22Rv1 (cell line): ENCODE data around the gene RABL6.
A peak's percentile ranks its signal among the peaks of the same experiment; 100 is the strongest.

ENCODE experiments used
- H3K27ac ChIP-seq: fragments of 450-650 bp; 2 replicates; pipeline ENCODE4 v1.5.1; 2017
- ZFX ChIP-seq: fragments of 450-650 bp; IDR thresholded peaks from 2 replicates; pipeline ENCODE4 v1.6.1; 2017; ENCODE audit warnings: antibody characterized with exemption, borderline replicate concordance
- TF ChIP-seq, protein P1 (sequence below): fragments of 450-650 bp; IDR thresholded peaks from 2 replicates; pipeline ENCODE4 v1.5.1; 2017; ENCODE audit warnings: mild to moderate bottlenecking

Gene RABL6

GRCh38 chr9:136840877-136841645, 33.3 kb downstream of the RABL6 start:
- TF ChIP-seq, protein P1, sequence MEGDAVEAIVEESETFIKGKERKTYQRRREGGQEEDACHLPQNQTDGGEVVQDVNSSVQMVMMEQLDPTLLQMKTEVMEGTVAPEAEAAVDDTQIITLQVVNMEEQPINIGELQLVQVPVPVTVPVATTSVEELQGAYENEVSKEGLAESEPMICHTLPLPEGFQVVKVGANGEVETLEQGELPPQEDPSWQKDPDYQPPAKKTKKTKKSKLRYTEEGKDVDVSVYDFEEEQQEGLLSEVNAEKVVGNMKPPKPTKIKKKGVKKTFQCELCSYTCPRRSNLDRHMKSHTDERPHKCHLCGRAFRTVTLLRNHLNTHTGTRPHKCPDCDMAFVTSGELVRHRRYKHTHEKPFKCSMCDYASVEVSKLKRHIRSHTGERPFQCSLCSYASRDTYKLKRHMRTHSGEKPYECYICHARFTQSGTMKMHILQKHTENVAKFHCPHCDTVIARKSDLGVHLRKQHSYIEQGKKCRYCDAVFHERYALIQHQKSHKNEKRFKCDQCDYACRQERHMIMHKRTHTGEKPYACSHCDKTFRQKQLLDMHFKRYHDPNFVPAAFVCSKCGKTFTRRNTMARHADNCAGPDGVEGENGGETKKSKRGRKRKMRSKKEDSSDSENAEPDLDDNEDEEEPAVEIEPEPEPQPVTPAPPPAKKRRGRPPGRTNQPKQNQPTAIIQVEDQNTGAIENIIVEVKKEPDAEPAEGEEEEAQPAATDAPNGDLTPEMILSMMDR, result no peak
- no peak for TF ChIP-seq ZFX
- H3K27ac ChIP-seq, result peak overlapping the region; percentile 90

- peak overlapping the region; percentile 90 for H3K27ac ChIP-seq
Observed at GRCh38 chr9:136841646-136842379, 34.1 kb downstream of the RABL6 start.

- TF ChIP-seq, protein P1, result peak; percentile 79
- H3K27ac ChIP-seq, result peak within 1 kb of the TSS; percentile 90
Observed at GRCh38 chr9:136842380-136842948, 34.7 kb downstream of the RABL6 start, which contains the start of gene AJM1. TSS of gene AJM1 (plus strand) at chr9:136842478. CDS start at chr9:136844415, 1,937 bp downstream.

DNA sequence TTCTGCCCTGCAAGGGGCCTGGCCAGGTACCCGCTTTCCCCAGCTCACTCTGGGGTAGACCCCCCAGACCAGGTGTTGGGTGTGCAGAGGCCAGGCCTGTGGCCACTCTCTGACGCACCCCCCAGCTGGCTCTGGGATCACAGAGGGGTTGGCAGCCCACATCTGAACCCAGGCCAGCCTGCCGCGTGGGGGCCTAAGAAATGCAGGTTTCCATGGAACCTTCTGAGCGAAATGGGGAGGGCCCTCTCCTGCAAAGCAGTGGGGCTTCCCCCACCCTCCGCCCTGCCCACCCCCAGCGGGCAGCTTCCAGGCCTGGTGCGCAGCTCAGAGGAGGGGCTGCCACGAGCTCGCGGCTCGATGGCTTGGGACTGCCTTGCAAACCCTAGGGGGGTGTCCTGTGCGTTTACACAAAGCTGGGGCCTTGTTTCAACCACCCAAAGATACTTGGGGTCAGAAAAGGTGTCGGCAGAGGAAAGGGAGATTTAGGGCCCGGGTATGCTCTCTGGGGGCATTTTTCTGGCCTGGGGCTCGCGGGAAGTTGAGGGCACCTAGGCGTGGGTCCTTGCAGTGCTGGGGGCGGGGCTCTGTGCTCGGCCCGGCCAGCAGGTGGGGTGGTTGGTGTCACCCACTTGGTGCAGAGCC, 35.5 kb downstream of the RABL6 start:
- peak overlapping the region; percentile 90 for H3K27ac ChIP-seq

GRCh38 chr9:136843801-136844740, 36.3 kb downstream of the RABL6 start:
- peak overlapping the region; percentile 90 for H3K27ac ChIP-seq
- TF ChIP-seq, protein P1, result peak; percentile 68

DNA sequence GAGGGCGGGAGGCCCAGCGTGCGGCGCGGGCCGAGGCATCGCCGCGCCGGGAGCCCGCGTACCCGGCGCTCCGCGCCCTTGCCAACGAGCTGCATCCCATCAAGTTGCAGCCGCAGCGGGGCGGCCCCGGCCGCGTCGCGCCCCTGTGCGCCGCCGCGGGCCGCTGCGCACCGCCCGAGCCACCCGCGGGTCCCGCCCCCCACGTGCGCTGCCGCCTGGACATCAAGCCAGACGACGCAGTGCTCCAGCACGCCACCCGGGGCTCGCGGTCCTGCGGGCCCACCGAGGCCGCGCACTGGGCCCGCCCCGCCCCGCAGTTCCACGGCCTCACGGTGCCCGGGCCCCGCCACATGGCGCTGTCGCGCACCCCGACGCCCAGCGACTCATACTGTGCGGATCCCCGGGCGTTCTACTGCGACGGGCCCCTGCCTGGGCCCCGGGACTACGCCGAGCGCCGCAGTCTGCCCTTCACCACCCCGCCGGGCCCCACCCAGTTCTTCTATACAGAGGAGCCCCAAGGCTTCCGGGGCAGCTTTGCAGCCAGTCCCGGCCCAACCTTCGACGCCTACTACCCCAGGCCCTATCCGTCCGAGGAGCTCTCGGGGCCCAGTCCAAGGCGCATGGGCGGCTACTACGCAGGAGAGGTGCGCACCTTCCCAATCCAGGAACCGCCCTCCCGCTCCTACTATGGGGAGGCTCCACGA, 37.2 kb downstream of the RABL6 start:
- no peak for TF ChIP-seq ZFX
- TF ChIP-seq, protein P1, result no peak
- H3K27ac ChIP-seq, result peak overlapping the region; percentile 99

- H3K27ac ChIP-seq, result peak overlapping the region; percentile 99
- no peak for TF ChIP-seq ZFX
- TF ChIP-seq, protein P1, result no peak
Observed at GRCh38 chr9:136845465-136846260, 37.9 kb downstream of the RABL6 start.
